T-helper 1 cell treated with Interleukin-12 subunit alpha and Interleukin-12 subunit beta and Interleukin-4 antibody, amounts not matched to agents 30 ng/mL and 1 ng/mL, for 36 hours (primary cell): ENCODE data around the gene CCR5AS.

ENCODE experiments used
- intact Hi-C: fragments of 100-400 bp; cut with micrococcal nuclease; formaldehyde crosslinking; loops from one replicate; pipeline ENCODE4 v1.15.1; 2024

CCR5AS gene

DNA sequence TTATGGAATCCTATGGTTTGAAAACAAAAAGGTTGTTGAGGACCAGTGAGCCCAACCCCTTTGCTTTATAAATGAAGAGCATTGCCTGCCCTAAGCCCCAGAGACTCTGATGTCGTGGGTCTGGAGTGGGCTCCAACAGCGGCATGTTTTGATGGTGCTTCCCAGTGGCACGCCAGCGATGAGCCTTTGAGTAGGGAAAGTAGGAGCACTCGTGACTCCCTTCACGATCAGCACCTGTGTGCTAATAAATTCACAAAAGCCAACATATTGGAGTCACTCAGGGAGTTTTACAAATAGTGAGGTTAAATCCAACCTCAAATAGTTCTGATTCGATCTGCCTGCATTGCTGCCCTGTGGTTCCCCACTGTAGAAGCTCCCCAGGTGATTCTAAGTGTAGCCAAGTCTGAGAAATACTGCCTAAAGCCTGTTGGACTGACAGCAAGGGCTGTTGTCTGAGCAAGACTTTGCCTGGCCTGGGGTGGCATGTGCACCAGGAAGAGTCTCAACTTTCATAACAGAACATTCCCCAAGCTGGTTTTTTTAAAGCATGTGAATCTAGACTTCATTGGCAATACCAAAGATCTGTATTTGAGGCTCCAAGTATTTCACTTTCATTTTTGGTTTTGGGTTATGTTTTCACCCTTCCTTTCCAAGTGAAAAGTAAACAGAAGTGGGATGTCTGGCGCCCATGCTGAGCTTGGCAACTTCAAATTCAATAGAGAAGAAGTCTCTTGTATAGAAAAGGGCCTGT is 26.2 kb downstream of the CCR5AS start:
- intact Hi-C loops: loop anchor here (1.0 kb wide), 2 partner anchors 8 to 61 kb away; no protein-coding TSS in a partner anchor

DNA sequence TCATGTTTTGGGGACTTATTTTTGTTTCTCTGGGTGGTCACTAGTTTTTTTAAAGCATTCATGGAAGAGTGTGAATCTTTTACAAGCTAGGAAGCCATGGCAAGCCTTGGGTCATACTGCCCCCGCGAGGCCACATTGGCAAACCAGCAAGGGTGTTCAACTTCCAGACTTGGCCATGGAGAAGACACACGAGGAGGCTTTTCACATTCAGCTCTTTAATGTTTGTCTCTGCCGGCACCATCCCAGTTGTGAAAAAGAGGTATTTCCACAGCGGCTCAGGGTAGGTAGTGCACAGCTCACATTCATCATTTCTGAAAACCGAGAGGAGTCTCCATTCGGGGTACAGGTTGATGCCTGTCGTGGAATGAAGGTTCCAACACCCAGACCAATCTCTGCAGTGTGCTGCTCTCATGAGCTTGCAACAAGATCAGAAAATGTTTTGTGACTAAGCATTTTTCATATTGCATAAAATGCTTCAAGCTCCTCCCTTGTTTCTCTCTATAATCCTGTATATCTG is 28.4 kb downstream of the CCR5AS start:
- intact Hi-C loops: loop anchor here (1.0 to 5.0 kb wide), 5 partner anchors 290 to 866 kb away; no protein-coding TSS in a partner anchor

DNA sequence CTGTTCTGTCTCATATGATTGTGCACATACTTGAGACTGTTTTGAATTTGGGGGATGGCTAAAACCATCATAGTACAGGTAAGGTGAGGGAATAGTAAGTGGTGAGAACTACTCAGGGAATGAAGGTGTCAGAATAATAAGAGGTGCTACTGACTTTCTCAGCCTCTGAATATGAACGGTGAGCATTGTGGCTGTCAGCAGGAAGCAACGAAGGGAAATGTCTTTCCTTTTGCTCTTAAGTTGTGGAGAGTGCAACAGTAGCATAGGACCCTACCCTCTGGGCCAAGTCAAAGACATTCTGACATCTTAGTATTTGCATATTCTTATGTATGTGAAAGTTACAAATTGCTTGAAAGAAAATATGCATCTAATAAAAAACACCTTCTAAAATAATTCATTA is 31.1 kb downstream of the CCR5AS start:
- intact Hi-C loops: loop anchor here (5.0 kb wide), 1 partner anchor 864 kb away; no protein-coding TSS in a partner anchor

DNA sequence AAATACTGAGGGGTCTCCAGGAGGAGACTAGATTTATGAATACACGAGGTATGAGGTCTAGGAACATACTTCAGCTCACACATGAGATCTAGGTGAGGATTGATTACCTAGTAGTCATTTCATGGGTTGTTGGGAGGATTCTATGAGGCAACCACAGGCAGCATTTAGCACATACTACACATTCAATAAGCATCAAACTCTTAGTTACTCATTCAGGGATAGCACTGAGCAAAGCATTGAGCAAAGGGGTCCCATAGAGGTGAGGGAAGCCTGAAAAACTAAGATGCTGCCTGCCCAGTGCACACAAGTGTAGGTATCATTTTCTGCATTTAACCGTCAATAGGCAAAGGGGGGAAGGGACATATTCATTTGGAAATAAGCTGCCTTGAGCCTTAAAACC is 31.6 kb downstream of the CCR5AS start:
- intact Hi-C loops: loop anchor here (5.0 kb wide), 1 partner anchor 863 kb away; no protein-coding TSS in a partner anchor

DNA sequence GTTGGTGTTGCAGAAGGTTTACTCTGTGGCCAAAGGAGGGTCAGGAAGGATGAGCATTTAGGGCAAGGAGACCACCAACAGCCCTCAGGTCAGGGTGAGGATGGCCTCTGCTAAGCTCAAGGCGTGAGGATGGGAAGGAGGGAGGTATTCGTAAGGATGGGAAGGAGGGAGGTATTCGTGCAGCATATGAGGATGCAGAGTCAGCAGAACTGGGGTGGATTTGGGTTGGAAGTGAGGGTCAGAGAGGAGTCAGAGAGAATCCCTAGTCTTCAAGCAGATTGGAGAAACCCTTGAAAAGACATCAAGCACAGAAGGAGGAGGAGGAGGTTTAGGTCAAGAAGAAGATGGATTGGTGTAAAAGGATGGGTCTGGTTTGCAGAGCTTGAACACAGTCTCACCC is 32.1 kb downstream of the CCR5AS start:
- intact Hi-C loops: loop anchor here (5.0 kb wide), 2 partner anchors 682 to 862 kb away; no protein-coding TSS in a partner anchor

DNA sequence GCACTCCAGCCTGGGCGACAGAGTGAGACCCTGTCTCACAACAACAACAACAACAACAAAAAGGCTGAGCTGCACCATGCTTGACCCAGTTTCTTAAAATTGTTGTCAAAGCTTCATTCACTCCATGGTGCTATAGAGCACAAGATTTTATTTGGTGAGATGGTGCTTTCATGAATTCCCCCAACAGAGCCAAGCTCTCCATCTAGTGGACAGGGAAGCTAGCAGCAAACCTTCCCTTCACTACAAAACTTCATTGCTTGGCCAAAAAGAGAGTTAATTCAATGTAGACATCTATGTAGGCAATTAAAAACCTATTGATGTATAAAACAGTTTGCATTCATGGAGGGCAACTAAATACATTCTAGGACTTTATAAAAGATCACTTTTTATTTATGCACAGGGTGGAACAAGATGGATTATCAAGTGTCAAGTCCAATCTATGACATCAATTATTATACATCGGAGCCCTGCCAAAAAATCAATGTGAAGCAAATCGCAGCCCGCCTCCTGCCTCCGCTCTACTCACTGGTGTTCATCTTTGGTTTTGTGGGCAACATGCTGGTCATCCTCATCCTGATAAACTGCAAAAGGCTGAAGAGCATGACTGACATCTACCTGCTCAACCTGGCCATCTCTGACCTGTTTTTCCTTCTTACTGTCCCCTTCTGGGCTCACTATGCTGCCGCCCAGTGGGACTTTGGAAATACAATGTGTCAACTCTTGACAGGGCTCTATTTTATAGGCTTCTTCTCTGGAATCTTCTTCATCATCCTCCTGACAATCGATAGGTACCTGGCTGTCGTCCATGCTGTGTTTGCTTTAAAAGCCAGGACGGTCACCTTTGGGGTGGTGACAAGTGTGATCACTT is 34.1 kb downstream of the CCR5AS start:
- intact Hi-C loops: loop anchor here (1.0 to 5.0 kb wide), 8 partner anchors 9 to 680 kb away; no protein-coding TSS in a partner anchor

DNA sequence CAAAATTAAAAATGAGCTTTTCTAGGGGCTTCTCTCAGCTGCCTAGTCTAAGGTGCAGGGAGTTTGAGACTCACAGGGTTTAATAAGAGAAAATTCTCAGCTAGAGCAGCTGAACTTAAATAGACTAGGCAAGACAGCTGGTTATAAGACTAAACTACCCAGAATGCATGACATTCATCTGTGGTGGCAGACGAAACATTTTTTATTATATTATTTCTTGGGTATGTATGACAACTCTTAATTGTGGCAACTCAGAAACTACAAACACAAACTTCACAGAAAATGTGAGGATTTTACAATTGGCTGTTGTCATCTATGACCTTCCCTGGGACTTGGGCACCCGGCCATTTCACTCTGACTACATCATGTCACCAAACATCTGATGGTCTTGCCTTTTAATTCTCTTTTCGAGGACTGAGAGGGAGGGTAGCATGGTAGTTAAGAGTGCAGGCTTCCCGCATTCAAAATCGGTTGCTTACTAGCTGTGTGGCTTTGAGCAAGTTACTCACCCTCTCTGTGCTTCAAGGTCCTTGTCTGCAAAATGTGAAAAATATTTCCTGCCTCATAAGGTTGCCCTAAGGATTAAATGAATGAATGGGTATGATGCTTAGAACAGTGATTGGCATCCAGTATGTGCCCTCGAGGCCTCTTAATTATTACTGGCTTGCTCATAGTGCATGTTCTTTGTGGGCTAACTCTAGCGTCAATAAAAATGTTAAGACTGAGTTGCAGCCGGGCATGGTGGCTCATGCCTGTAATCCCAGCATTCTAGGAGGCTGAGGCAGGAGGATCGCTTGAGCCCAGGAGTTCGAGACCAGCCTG is 35.1 kb downstream of the CCR5AS start:
- intact Hi-C loops: loop anchor here (1.0 to 5.0 kb wide), 12 partner anchors 10 to 679 kb away; partner anchors contain the start of genes CCR5AS, CCRL2 and FYCO1

DNA sequence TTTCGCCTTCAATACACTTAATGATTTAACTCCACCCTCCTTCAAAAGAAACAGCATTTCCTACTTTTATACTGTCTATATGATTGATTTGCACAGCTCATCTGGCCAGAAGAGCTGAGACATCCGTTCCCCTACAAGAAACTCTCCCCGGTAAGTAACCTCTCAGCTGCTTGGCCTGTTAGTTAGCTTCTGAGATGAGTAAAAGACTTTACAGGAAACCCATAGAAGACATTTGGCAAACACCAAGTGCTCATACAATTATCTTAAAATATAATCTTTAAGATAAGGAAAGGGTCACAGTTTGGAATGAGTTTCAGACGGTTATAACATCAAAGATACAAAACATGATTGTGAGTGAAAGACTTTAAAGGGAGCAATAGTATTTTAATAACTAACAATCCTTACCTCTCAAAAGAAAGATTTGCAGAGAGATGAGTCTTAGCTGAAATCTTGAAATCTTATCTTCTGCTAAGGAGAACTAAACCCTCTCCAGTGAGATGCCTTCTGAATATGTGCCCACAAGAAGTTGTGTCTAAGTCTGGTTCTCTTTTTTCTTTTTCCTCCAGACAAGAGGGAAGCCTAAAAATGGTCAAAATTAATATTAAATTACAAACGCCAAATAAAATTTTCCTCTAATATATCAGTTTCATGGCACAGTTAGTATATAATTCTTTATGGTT is 35.9 kb downstream of the CCR5AS start, which contains the start of gene CCR5:
TSS of gene CCR5 (plus strand) at position 108 of the 680 bp plus-strand sequence. CDS start 1,957 bp downstream, outside the sequence.
- intact Hi-C loops: loop anchor here (1.0 to 5.0 kb wide), 11 partner anchors 21 to 679 kb away; partner anchors contain the start of genes CCR1, CCR5AS, CCRL2 and FYCO1

DNA sequence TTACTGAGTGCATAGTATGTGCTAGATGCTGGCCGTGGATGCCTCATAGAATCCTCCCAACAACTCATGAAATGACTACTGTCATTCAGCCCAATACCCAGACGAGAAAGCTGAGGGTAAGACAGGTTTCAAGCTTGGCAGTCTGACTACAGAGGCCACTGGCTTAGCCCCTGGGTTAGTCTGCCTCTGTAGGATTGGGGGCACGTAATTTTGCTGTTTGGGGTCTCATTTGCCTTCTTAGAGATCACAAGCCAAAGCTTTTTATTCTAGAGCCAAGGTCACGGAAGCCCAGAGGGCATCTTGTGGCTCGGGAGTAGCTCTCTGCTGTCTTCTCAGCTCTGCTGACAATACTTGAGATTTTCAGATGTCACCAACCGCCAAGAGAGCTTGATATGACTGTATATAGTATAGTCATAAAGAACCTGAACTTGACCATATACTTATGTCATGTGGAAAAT is 37.2 kb downstream of the CCR5AS start:
- intact Hi-C loops: loop anchor here (1.0 to 5.0 kb wide), 12 partner anchors 8 to 677 kb away; partner anchors contain the start of genes CCR1 and FYCO1

DNA sequence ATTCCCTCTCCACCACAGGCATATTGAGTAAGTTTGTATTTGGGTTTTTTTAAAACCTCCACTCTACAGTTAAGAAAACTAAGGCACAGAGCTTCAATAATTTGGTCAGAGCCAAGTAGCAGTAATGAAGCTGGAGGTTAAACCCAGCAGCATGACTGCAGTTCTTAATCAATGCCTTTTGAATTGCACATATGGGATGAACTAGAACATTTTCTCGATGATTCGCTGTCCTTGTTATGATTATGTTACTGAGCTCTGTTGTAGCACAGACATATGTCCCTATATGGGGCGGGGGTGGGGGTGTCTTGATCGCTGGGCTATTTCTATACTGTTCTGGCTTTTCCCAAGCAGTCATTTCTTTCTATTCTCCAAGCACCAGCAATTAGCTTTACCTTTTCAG is 37.7 kb downstream of the CCR5AS start:
- intact Hi-C loops: loop anchor here (1.0 kb wide), 2 partner anchors 8 to 16 kb away; no protein-coding TSS in a partner anchor

DNA sequence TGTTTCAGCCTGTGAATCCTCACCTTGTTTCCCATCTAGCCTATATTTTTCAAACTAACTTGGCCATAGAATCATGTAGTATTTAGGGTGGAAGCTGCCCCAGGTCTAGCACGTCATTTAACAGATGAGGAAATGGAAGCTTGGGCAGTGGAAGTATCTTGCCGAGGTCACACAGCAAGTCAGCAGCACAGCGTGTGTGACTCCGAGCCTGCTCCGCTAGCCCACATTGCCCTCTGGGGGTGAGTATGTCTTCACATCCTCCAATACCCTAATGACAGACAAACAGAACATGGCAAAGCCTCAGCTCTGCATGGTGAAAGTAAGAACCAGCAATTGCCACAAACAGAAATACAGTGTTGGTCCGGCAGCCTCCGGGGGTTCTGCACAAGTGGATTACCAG is 38.3 kb downstream of the CCR5AS start:
- intact Hi-C loops: loop anchor here (1.0 kb wide), 1 partner anchor 92 kb away; no protein-coding TSS in a partner anchor

DNA sequence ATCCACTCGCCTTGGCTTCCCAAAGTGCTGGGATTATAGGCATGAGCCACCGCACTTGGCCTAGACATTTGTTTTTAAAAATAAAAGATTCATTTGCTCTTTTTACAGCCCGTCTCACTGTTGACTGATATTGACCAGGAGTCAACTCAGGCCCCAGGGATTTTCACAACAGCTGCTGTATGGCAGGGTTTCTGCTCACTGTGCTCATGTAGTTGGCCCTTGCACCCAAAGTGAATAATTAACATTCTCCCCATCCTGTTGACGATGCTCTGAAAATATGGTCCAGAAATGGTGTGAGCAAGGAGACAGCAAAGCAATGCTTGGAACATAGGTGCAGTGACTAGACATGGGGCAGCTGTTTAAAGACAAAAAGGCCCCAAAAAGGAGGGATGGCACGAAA is 39.1 kb downstream of the CCR5AS start:
- intact Hi-C loops: loop anchor here (1.0 kb wide), 1 partner anchor 92 kb away; no protein-coding TSS in a partner anchor

DNA sequence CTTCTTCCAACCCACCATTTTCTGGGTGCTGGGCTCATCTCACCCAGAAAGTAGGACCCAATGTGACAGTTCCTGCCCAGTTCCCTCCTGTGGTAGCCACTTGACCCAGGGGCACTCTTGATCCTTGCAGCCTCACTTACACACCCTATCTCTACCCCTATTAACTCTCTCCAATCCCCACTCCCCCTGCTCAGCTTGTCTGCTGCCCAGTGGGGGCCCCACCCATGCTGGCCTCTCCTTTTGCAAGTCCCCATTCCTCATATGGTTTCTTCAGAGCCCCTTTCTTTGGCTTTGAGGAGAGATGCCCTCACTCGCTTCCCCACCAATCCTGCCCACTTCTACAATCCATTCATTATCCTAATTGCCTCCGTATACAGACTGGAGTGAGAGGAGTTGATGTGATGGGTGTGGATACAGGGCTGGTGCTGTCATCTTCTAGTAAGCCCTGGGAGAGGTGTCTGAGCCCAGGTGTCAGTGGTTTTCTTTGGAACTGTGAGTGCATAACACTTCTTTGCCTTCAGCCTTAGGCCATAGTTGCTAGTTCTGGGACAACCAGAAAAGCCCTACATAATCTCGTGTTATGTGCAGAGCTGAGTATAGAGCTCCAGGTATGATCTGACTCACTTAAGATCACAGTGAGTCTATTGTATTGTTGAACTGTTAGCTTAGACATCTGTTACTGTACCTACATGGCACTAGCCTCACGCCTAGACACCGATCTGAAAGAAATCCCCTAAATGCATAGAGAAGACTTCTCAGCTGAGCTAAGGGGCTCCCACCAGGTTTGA is 40.9 kb downstream of the CCR5AS start:
- intact Hi-C loops: no loop called here

DNA sequence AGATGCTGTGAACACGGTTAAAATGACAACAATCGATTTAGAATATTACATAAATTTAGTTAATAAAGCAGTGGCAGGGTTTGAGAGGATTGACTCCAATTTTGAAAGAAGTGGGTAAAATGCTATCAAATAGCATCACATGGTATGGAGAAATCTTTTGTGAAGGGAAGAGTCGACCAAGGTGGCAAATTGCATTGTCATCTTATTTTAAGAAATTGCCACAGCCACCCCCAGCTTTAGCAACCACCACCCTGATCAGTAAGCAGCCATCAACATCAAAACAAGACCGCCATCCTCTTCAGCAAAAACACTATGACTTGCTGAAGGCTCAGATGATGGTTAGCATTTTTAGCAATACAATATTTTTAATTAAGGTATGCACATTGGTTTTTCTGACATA is 41.8 kb downstream of the CCR5AS start:
- intact Hi-C loops: no loop called here

DNA sequence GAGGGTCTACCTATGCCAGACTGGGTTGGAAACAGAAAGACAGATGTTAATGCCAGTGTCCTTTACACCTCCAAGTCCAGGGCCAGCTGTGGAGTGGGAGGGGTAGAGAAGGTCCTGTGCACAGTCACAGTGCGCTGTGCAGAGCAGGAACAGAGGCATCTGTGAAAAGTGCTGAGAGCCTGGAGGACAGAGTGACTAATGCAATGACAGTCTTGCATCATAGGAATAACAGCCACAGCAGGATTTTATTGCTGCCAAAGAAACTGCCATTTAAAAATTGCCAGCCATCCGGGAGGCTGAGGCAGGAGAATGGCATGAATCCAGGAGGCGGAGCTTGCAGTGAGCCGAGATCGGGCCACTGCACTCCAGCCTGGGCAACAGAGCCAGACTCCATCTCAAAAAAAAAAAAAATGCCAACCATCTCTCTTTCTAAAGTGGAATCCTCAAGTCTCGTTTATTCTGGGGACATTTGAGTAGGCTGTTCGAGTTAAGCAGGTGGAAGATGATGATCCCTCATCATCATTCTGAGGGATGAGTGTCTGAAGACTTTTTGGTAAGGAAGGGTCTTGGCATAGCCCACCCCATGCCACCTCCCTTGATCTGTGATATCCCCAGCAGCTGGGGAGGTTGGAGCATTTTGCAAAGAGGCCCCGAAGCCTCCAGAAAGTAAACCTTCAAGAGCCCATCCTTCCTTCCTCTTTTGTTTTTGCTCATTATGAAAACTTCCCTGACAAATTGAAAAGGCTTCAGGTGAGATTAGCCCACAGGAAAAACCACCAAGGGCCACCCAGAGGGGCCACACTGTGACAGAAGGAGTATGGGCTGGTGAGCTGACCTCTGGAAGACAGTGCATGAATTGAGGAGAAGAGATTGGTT is 45.2 kb downstream of the CCR5AS start:
- intact Hi-C loops: loop anchor here (1.0 kb wide), 1 partner anchor 8 kb away; no protein-coding TSS in a partner anchor

DNA sequence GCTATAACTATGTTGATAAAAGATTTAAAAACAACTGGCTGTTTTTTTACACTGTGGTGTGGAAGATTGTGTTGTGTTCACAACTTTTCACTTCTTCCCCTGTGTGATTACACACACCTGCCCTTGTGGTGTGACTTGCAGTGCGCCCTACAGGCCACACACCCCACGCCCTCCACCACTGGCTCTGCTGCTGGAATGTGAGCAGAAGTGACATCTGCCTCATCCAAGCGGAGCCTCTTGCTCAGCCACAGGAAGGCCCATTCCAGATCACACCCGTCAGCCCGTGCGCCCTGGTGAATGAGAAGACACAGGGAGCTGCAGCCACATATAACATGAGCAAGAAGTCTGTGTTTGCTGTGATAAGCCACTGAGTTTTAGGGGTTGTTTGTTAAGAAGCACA is 46.0 kb downstream of the CCR5AS start:
- intact Hi-C loops: loop anchor here (1.0 kb wide), 1 partner anchor 8 kb away; no protein-coding TSS in a partner anchor

DNA sequence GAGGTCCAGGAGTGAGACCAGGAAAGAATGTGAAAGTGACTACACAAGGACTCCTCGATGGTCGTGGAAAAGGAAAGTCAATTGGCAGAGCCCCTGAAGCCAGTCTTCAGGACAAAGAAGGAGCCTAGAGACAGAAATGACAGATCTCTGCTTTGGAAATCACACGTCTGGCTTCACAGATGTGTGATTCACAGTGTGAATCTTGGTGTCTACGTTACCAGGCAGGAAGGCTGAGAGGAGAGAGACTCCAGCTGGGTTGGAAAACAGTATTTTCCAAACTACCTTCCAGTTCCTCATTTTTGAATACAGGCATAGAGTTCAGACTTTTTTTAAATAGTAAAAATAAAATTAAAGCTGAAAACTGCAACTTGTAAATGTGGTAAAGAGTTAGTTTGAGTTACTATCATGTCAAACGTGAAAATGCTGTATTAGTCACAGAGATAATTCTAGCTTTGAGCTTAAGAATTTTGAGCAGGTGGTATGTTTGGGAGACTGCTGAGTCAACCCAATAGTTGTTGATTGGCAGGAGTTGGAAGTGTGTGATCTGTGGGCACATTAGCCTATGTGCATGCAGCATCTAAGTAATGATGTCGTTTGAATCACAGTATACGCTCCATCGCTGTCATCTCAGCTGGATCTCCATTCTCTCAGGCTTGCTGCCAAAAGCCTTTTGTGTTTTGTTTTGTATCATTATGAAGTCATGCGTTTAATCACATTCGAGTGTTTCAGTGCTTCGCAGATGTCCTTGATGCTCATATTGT is 47.0 kb downstream of the CCR5AS start:
- intact Hi-C loops: no loop called here
